ENCODE results near the gene C2orf76.

Gene C2orf76

GRCh38 chr2:119366649-119367471, at the start of gene C2orf76, which contains the start of gene DBI:
Gene C2orf76 (minus strand): TSS chr2:119366834. CDS start chr2:119339959, 26,875 bp downstream.
Gene DBI (plus strand): TSS chr2:119366977. CDS start chr2:119367052, 75 bp downstream.
- no peak for TF ChIP-seq CTCF (conservative IDR thresholded peaks at IDR 0.05; ENCODE audit: low read length)
- H3K4me3 ChIP-seq (ENCODE audit: low read length), result peak within 1 kb of the TSS; percentile 97
- DNase-seq (ENCODE audit: low read depth), result peak; percentile 92

GRCh38 chr2:119415630-119416029, 49.0 kb upstream of the C2orf76 start:
- DNase-seq (ENCODE audit: low read depth), result no peak
- TF ChIP-seq CTCF (conservative IDR thresholded peaks at IDR 0.05; ENCODE audit: low read length), result no peak
- no peak overlapping the region for H3K4me3 ChIP-seq (ENCODE audit: low read length)

GRCh38 chr2:119414894-119415293, 48.3 kb upstream of the C2orf76 start:
- no peak for TF ChIP-seq CTCF (conservative IDR thresholded peaks at IDR 0.05; ENCODE audit: low read length)
- no peak for DNase-seq (ENCODE audit: low read depth)
- no peak overlapping the region for H3K4me3 ChIP-seq (ENCODE audit: low read length)

- no peak overlapping the region for H3K4me3 ChIP-seq (ENCODE audit: low read length)
- no peak for TF ChIP-seq CTCF (conservative IDR thresholded peaks at IDR 0.05; ENCODE audit: low read length)
- DNase-seq (ENCODE audit: low read depth), result no peak
Observed at GRCh38 chr2:119409506-119409905, 42.9 kb upstream of the C2orf76 start.

GRCh38 chr2:119408221-119408619, 41.6 kb upstream of the C2orf76 start:
- H3K4me3 ChIP-seq (ENCODE audit: low read length), result no peak overlapping the region
- TF ChIP-seq CTCF (conservative IDR thresholded peaks at IDR 0.05; ENCODE audit: low read length), result no peak
- no peak for DNase-seq (ENCODE audit: low read depth)

- H3K4me3 ChIP-seq (ENCODE audit: low read length), result no peak overlapping the region
- DNase-seq (ENCODE audit: low read depth), result peak; percentile 60
- peak; percentile 84 for TF ChIP-seq CTCF (conservative IDR thresholded peaks at IDR 0.05; ENCODE audit: low read length)
Observed at GRCh38 chr2:119407430-119408220, 41.0 kb upstream of the C2orf76 start.

Data from AG10803 (cell line).